AG09319 (cell line): ENCODE data around the gene SHISA6.

Experiments used
- DNase-seq: peaks from one replicate; pipeline ENCODE4 v3.0.0-alpha.2; 2010; ENCODE audit warnings: low read depth; ENCODE audit errors: extremely low read depth
- CTCF ChIP-seq: IDR thresholded peaks from 2 replicates; pipeline ENCODE4 v1.5.1; 2011; ENCODE audit warnings: low read depth, mild to moderate bottlenecking, inconsistent platforms, low read length, moderate library complexity

SHISA6 gene

GRCh38 chr17:11545696-11546095 lies 304.7 kb downstream of the SHISA6 start:
- DNase-seq: no peak
- no peak for TF ChIP-seq CTCF

DNA sequence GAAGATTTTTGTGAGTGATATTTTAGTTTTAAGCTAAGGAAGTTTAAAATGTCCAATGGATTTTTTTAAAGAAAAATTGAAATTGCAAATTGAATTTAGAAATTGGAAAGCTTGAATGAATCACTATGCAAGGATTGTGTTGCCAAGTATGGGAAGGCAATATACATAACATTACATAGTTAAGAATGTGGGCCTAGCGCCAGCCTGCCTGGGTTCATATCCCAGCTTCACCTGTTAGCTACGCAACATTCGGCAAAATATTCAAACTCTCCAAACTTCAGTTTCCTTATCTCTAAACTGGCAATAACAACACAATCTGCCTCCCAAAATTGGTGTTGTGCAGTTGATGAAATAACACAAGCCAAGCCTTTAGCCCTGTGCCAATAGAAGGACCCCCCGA lies 306.8 kb downstream of the SHISA6 start:
- no peak for DNase-seq
- TF ChIP-seq CTCF: no peak

- DNase-seq: no peak
- TF ChIP-seq CTCF: no peak
These were observed 307.4 kb downstream of the SHISA6 start for GRCh38 chr17:11548398-11548797.

DNA sequence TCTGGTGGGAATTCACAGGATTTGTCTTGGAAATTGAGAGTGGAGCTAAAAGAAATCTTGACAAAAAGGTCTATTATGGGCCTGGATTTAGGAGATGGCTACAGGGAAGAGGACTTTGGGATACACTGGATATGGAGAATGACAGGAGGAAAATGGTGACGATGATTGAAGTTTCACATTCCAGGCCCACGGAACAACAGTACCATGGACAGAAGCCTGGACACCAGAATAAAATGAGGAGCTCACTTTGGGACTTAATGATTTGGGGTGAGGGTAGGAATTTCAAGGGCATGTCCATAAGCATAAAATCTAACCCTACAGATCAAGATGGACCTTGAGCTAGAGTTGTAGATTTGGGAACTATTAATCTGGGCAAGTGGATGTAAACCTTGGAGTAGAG lies 309.4 kb downstream of the SHISA6 start:
- TF ChIP-seq CTCF: no peak
- DNase-seq: no peak

- no peak for DNase-seq
These were observed 310.4 kb downstream of the SHISA6 start for GRCh38 chr17:11551442-11551841.

GRCh38 chr17:11553135-11553534 lies 312.1 kb downstream of the SHISA6 start:
- TF ChIP-seq CTCF: no peak
- DNase-seq: no peak

More at GRCh38 chr17:11551442-11551841, 310.4 kb downstream of the SHISA6 start:
- no peak for TF ChIP-seq CTCF

DNA sequence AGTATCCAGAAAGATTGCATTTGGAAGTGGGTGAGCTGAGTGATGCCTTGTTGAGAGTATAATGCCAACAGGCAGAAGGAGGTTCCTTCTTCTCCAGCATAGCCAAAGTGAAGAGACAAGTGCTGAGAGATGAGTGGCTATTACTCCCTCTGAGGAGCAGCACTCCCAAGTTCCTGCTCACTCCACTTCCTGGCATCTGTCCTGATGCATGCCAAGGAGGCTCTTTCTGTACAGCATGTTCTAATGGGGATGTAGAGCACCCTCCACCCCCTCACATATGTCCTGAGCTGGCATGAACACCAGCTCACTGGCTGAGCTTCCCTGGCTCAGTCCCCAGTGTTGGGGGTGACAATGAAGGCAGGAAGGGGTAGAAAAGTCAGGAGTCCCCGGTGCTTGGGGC lies 313.0 kb downstream of the SHISA6 start:
- no peak for TF ChIP-seq CTCF
- DNase-seq: no peak
